Keratinocyte (primary cell): ENCODE measurements around the gene DLG1. TPM values are rescaled to one million over a fixed set of nuclear protein-coding genes. Genes with fewer than 3 reads are reported as not detected.

Experiments
- DNase-seq: peaks from one replicate; pipeline ENCODE4 v3.0.0-alpha.2; 2011; ENCODE audit warnings: low read depth, missing footprints, low spot score
- FAIRE-seq: peaks from 2 replicates; lab custom pipeline; 2011; peaks lifted over from hg19 to GRCh38; lab: Jason Lieb, UNC
- H2AFZ ChIP-seq: 2 replicates; pipeline ENCODE4 v1.6.0; 2012; ENCODE audit warnings: low read length, control low read depth, inconsistent platforms; ENCODE audit not compliant: control insufficient read depth
- H3K27ac ChIP-seq: 2 replicates; pipeline ENCODE4 v1.5.1; 2011; ENCODE audit warnings: low read length; ENCODE audit not compliant: control insufficient read depth, insufficient read depth
- H3K27me3 ChIP-seq: 3 replicates; pipeline ENCODE4 v1.6.0; 2011; ENCODE audit warnings: low read length; ENCODE audit not compliant: control insufficient read depth, insufficient read depth; ENCODE audit errors: extremely low read depth
- H3K36me3 ChIP-seq, 2 experiments: 2 replicates in 1 of 2; 3 replicates in 1 of 2; pipeline ENCODE4 v1.5.1; 2011; ENCODE audit warnings: low read length in 2 of 2, mild to moderate bottlenecking in 1 of 2; ENCODE audit not compliant: control insufficient read depth in 2 of 2, insufficient read depth in 2 of 2; ENCODE audit errors: extremely low read depth in 1 of 2
- H3K4me1 ChIP-seq: 3 replicates; pipeline ENCODE4 v1.5.1; 2011; ENCODE audit warnings: low read length; ENCODE audit not compliant: control insufficient read depth, insufficient read depth; ENCODE audit errors: extremely low read depth
- H3K4me2 ChIP-seq: 3 replicates; pipeline ENCODE4 v1.6.0; 2011; ENCODE audit warnings: low read depth, low read length; ENCODE audit not compliant: control insufficient read depth, insufficient read depth; ENCODE audit errors: extremely low read depth
- H3K4me3 ChIP-seq, 3 experiments: fragments of 200-600 bp in 1 of 3; sonication (generic) in 1 of 3; 2 replicates in 2 of 3; 3 replicates in 1 of 3; pipeline ENCODE4 v1.5.1; 2011 to 2016; ENCODE audit warnings: low read length in 3 of 3, mild to moderate bottlenecking in 3 of 3, control low read depth in 2 of 3, inconsistent platforms in 1 of 3, low read depth in 1 of 3, mixed read lengths in 1 of 3, mixed run types in 1 of 3, moderate library complexity in 1 of 3; ENCODE audit not compliant: control insufficient read depth in 2 of 3, insufficient read depth in 2 of 3; ENCODE audit errors: extremely low read depth in 1 of 3
- H3K79me2 ChIP-seq: 2 replicates; pipeline ENCODE4 v1.6.0; 2012; ENCODE audit warnings: low read length; ENCODE audit not compliant: control insufficient read depth, insufficient read depth
- H3K9ac ChIP-seq: 3 replicates; pipeline ENCODE4 v1.6.0; 2011; ENCODE audit warnings: low read length; ENCODE audit not compliant: control insufficient read depth, insufficient read depth; ENCODE audit errors: extremely low read depth
- H3K9me1 ChIP-seq: 3 replicates; pipeline ENCODE4 v1.6.0; 2011; ENCODE audit warnings: low read length; ENCODE audit not compliant: control insufficient read depth, insufficient read depth; ENCODE audit errors: extremely low read depth
- H3K9me3 ChIP-seq: 2 replicates; pipeline ENCODE4 v1.5.1; 2012; ENCODE audit warnings: low read depth, low read length; ENCODE audit not compliant: control insufficient read depth
- H4K20me1 ChIP-seq: 3 replicates; pipeline ENCODE4 v1.6.0; 2011; ENCODE audit warnings: low read length; ENCODE audit not compliant: control insufficient read depth, insufficient read depth; ENCODE audit errors: extremely low read depth
- EZH2 ChIP-seq: IDR thresholded peaks from one replicate; pipeline ENCODE4 v1.6.1; 2012; ENCODE audit warnings: inconsistent platforms, mild to moderate bottlenecking, low read length, moderate library complexity
- dilution Hi-C: fragments of 300-500 bp; cut with MboI; formaldehyde crosslinking; loops from one replicate; pipeline ENCODE4 v1.7.0; 2020; ENCODE audit warnings: low sequenced_read_pairs; ENCODE audit not compliant: extremely low pct_ligation_motif_present
- polyA plus RNA-seq, 5 experiments: library from polyadenylated mRNA; depleted of rRNA in 3 of 5; stranded (reverse) in 3 of 5; stranded (forward) in 1 of 5; unstranded in 1 of 5; fragments of >200 nt; gene quantifications; 1 replicate in 1 of 5; 2 replicates in 3 of 5; 3 replicates in 1 of 5; pipeline versions ENCODE4 v1.2.1 to v1.2.3, GENCODE V29; 2011 to 2012; ENCODE audit warnings: missing spikeins in 2 of 5, low read depth in 1 of 5, low replicate concordance in 1 of 5
- TF ChIP-seq, protein P1 (sequence below), 3 experiments: IDR thresholded peaks in 1 of 3; conservative IDR thresholded peaks in 1 of 3; optimal IDR thresholded peaks in 1 of 3; 2 replicates in 2 of 3; 3 replicates in 1 of 3; pipeline versions ENCODE3 to v1.5.1; 2011; ENCODE audit warnings: low read length in 3 of 3, mild to moderate bottlenecking in 3 of 3, moderate library complexity in 2 of 3, control low read depth in 1 of 3, inconsistent platforms in 1 of 3; ENCODE audit not compliant: insufficient read depth in 2 of 3; ENCODE audit errors: extremely low read depth in 1 of 3

The DLG1 gene
- polyA plus RNA-seq, 1 donor (not counting 4 experiments of a cell fraction or from before 2014, with no cell fraction given) = 139 TPM

GRCh38 chr3:197031315-197032285, 266.8 kb downstream of the DLG1 start:
- DNase-seq (peak; percentile 99), FAIRE-seq (peak; percentile 90)
- H3K4me1 ChIP-seq = peaks cover 18% of the 10 kb centered on the region
- H3K4me3 ChIP-seq = peak overlapping the region in 1 of 3 experiments; percentile 0
- no peaks in the 10 kb centered on the region for H3K79me2 ChIP-seq
- H3K9ac ChIP-seq = peak overlapping the region; percentile 14
- H3K9me3 ChIP-seq = no peaks in the 10 kb centered on the region
- no peaks in the 10 kb centered on the region for H4K20me1 ChIP-seq
- no peaks in the 10 kb centered on the region for H3K27me3 ChIP-seq
- H3K4me2 ChIP-seq = peak overlapping the region; percentile 46
- H3K27ac ChIP-seq = peak overlapping the region; percentile 94
- no peaks in the 10 kb centered on the region for H3K9me1 ChIP-seq
- peak overlapping the region; percentile 68 for H2AFZ ChIP-seq
- no peaks in the 10 kb centered on the region for H3K36me3 ChIP-seq
- no peak for TF ChIP-seq EZH2
- TF ChIP-seq, protein P1, sequence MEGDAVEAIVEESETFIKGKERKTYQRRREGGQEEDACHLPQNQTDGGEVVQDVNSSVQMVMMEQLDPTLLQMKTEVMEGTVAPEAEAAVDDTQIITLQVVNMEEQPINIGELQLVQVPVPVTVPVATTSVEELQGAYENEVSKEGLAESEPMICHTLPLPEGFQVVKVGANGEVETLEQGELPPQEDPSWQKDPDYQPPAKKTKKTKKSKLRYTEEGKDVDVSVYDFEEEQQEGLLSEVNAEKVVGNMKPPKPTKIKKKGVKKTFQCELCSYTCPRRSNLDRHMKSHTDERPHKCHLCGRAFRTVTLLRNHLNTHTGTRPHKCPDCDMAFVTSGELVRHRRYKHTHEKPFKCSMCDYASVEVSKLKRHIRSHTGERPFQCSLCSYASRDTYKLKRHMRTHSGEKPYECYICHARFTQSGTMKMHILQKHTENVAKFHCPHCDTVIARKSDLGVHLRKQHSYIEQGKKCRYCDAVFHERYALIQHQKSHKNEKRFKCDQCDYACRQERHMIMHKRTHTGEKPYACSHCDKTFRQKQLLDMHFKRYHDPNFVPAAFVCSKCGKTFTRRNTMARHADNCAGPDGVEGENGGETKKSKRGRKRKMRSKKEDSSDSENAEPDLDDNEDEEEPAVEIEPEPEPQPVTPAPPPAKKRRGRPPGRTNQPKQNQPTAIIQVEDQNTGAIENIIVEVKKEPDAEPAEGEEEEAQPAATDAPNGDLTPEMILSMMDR (optimal IDR thresholded peaks at IDR 0.05 in 1 of 3, IDR thresholded peaks at IDR 0.05 in 1 of 3, conservative IDR thresholded peaks at IDR 0.05 in 1 of 3; ENCODE audit: extremely low read depth in 1 of 3, insufficient read depth in 2 of 3, low read length in 3 of 3) = no peak
- dilution Hi-C loops = no loop called here

DNA sequence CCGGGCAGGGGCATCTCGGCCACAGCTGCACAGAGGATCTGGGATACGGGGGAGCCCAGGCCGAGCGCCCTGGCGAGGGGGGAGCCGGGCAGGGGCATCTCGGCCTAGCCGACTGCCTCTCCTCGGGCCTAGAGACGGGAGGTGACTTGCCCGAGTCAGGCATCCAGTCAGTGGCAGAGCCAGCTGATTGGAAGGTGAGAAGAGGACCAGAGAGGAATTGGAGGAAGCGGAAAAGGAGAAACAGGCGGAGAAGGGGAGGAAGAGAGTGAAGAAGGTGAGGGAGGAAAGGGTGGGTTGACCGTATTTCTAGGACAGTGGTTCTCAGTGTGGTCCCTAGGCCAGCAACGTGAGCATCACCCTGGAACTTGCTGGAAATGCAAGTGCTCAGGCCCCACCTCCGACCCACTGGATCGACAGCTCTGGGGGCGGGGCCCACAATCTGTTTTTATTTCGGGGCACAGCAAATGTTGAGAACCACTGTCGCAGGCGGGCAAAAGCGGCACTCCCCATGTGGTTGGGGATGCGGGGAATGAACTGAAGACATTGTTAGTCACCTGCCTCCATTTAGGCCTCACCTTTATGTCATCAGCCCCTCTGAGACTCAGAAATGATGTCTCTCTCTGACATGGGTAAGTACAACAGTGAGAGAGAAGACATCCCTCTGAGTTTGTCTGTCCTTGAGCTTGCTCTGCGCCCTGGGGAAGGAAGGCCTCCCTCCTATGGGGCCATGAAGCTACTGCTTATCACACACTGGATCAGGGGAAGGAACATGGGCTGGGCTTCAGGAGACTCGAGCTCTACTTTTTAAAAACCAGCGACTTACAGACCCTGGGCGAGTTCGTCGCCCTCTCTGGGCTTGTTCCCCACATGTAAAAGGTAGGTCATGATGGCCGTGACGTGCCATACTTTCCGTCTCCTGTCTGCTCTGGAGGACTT, 267.8 kb downstream of the DLG1 start:
- FAIRE-seq = no peak
- DNase-seq = no peak
- Histone ChIP-seq H3K9me1 (no peaks in the 10 kb centered on the region), H3K27ac (peak overlapping the region; percentile 43), H3K4me1 (peaks cover 18% of the 10 kb centered on the region), H3K27me3 (no peaks in the 10 kb centered on the region), H3K9ac (no peak overlapping the region), H3K4me2 (no peak overlapping the region), H4K20me1 (no peaks in the 10 kb centered on the region), H3K9me3 (no peaks in the 10 kb centered on the region), H2AFZ (no peak overlapping the region), H3K79me2 (no peaks in the 10 kb centered on the region), H3K4me3 (no peak overlapping the region), H3K36me3 (no peaks in the 10 kb centered on the region)
- TF ChIP-seq, protein P1 (optimal IDR thresholded peaks at IDR 0.05 in 1 of 3, IDR thresholded peaks at IDR 0.05 in 1 of 3, conservative IDR thresholded peaks at IDR 0.05 in 1 of 3; ENCODE audit: extremely low read depth in 1 of 3, insufficient read depth in 2 of 3, low read length in 3 of 3) = no peak
- no peak for TF ChIP-seq EZH2
- dilution Hi-C loops = no loop called here
